ENCODE data around the gene DHX32.

DNA sequence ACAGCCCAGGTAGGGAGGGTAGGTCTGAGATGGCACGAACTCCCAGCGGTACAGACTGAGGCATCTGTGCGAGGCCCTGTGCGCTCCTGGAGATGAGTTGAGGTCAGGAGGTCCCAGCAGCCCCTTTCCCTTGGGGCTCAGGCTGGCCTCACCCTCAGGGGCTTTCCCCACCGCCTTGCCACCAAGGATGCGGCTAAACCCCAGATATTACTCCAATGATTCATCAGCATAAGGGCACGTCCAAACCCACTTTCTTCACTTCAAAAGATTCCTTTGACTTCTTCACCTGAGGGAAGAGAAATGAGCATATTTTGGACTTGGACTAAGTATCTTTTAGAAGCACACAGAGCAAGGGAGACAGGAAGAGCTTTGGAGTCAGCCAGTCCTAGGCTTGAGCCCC lies 78.4 kb downstream of the DHX32 start:
- TF ChIP-seq, protein P1, sequence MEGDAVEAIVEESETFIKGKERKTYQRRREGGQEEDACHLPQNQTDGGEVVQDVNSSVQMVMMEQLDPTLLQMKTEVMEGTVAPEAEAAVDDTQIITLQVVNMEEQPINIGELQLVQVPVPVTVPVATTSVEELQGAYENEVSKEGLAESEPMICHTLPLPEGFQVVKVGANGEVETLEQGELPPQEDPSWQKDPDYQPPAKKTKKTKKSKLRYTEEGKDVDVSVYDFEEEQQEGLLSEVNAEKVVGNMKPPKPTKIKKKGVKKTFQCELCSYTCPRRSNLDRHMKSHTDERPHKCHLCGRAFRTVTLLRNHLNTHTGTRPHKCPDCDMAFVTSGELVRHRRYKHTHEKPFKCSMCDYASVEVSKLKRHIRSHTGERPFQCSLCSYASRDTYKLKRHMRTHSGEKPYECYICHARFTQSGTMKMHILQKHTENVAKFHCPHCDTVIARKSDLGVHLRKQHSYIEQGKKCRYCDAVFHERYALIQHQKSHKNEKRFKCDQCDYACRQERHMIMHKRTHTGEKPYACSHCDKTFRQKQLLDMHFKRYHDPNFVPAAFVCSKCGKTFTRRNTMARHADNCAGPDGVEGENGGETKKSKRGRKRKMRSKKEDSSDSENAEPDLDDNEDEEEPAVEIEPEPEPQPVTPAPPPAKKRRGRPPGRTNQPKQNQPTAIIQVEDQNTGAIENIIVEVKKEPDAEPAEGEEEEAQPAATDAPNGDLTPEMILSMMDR (IDR thresholded peaks at IDR 0.05 in 4 of 5, conservative IDR thresholded peaks at IDR 0.05 in 1 of 5) = no peak
- no peak for TF ChIP-seq POLR2A (IDR thresholded peaks at IDR 0.05)

Measured in gastrocnemius medialis (tissue), 4 donors.